Measurements from ENCODE around the gene PXDC1.

GRCh38 chr6:3749977-3750316, 1.6 kb downstream of the PXDC1 start:
- TF ChIP-seq POLR2AphosphoS5 (IDR thresholded peaks at IDR 0.05; ENCODE audit: low read depth), result no peak
- TF ChIP-seq, protein P1, sequence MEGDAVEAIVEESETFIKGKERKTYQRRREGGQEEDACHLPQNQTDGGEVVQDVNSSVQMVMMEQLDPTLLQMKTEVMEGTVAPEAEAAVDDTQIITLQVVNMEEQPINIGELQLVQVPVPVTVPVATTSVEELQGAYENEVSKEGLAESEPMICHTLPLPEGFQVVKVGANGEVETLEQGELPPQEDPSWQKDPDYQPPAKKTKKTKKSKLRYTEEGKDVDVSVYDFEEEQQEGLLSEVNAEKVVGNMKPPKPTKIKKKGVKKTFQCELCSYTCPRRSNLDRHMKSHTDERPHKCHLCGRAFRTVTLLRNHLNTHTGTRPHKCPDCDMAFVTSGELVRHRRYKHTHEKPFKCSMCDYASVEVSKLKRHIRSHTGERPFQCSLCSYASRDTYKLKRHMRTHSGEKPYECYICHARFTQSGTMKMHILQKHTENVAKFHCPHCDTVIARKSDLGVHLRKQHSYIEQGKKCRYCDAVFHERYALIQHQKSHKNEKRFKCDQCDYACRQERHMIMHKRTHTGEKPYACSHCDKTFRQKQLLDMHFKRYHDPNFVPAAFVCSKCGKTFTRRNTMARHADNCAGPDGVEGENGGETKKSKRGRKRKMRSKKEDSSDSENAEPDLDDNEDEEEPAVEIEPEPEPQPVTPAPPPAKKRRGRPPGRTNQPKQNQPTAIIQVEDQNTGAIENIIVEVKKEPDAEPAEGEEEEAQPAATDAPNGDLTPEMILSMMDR (conservative IDR thresholded peaks at IDR 0.05; ENCODE audit: low read depth in 2 of 2), result no peak
